LNCaP clone FGC (cell line): Measurements from ENCODE around the gene OR10H5.
"Not testable (repeated sequence)": the region's sequence is repeated elsewhere in the genome, so short reads cannot be mapped to it uniquely, and the experiment has no call there.

Source experiments
- DNase-seq: peaks from one replicate; pipeline ENCODE4 v3.0.0-alpha.2; 2011; ENCODE audit warnings: low read depth
- H3K4me3 ChIP-seq: 2 replicates; pipeline ENCODE4 v1.5.1; 2011; ENCODE audit warnings: mild to moderate bottlenecking, low read depth, low read length, control low read depth
- CTCF ChIP-seq: IDR thresholded peaks from 2 replicates; pipeline ENCODE4 v1.5.1; 2012; ENCODE audit warnings: mild to moderate bottlenecking; ENCODE audit not compliant: control insufficient read depth, insufficient read depth; ENCODE audit errors: extremely low read depth

Gene OR10H5

GRCh38 chr19:15838351-15838750, 50.9 kb downstream of the OR10H5 start:
- no peak for TF ChIP-seq CTCF
- no peak for DNase-seq
- peak overlapping the region; percentile 82; the same call in 1 of the 2 replicates for H3K4me3 ChIP-seq

GRCh38 chr19:15839888-15840287, 52.4 kb downstream of the OR10H5 start:
- not testable (repeated sequence) for H3K4me3 ChIP-seq, DNase-seq

GRCh38 chr19:15840833-15841232, 53.4 kb downstream of the OR10H5 start:
- no peak for DNase-seq
- no peak overlapping the region for H3K4me3 ChIP-seq
- no peak for TF ChIP-seq CTCF

GRCh38 chr19:15841875-15842569, 54.6 kb downstream of the OR10H5 start:
- no peak for DNase-seq
- TF ChIP-seq CTCF, result no peak
- H3K4me3 ChIP-seq, result no peak overlapping the region

GRCh38 chr19:15843203-15843893, 55.9 kb downstream of the OR10H5 start:
- no peak for DNase-seq

GRCh38 chr19:15843894-15844222, 56.4 kb downstream of the OR10H5 start:
- not testable (repeated sequence) for DNase-seq, H3K4me3 ChIP-seq

More at GRCh38 chr19:15843203-15843893, 55.9 kb downstream of the OR10H5 start:
- no peak overlapping the region for H3K4me3 ChIP-seq
- no peak for TF ChIP-seq CTCF

- H3K4me3 ChIP-seq, result no peak overlapping the region
- TF ChIP-seq CTCF, result no peak
- no peak for DNase-seq
These were observed 59.5 kb downstream of the OR10H5 start for GRCh38 chr19:15846923-15847322.

- no peak overlapping the region for H3K4me3 ChIP-seq
- DNase-seq, result no peak
- TF ChIP-seq CTCF, result no peak
These were observed 62.9 kb downstream of the OR10H5 start for GRCh38 chr19:15850385-15850784.
